Effector CD4-positive, alpha-beta T cell (primary cell): ENCODE data around the gene EPN1.
"Not testable (repeated sequence)": the region's sequence is repeated elsewhere in the genome, so short reads cannot be mapped to it uniquely, and the experiment has no call there.

Source experiments
- DNase-seq: peaks from one replicate; pipeline ENCODE4 v3.0.0-alpha.2; 2020

EPN1 gene

DNA sequence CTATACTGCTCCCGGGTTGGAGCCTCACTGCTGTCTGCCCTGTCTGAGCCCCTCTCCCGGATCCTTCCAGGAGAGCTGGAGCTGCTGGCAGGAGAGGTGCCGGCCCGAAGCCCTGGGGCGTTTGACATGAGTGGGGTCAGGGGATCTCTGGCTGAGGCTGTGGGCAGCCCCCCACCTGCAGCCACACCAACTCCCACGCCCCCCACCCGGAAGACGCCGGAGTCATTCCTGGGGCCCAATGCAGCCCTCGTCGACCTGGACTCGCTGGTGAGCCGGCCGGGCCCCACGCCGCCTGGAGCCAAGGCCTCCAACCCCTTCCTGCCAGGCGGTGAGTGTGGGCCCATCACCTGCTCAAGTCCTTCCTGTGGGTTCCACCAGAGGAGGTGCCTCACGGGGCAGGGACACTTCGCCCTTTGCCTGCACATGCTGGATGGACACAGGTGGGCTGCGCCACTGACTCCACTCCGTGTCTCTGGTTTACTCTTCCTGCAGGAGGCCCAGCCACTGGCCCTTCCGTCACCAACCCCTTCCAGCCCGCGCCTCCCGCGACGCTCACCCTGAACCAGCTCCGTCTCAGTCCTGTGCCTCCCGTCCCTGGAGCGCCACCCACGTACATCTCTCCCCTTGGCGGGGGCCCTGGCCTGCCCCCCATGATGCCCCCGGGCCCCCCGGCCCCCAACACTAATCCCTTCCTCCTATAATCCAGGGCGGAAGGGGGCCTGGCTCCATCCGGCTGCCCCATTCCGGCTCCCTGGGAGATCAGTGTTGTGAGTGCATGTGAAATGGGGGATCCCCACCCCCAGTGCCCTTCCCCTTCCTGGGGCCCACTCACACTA is 19.8 kb downstream of the EPN1 start:
- DNase-seq: no peak

DNA sequence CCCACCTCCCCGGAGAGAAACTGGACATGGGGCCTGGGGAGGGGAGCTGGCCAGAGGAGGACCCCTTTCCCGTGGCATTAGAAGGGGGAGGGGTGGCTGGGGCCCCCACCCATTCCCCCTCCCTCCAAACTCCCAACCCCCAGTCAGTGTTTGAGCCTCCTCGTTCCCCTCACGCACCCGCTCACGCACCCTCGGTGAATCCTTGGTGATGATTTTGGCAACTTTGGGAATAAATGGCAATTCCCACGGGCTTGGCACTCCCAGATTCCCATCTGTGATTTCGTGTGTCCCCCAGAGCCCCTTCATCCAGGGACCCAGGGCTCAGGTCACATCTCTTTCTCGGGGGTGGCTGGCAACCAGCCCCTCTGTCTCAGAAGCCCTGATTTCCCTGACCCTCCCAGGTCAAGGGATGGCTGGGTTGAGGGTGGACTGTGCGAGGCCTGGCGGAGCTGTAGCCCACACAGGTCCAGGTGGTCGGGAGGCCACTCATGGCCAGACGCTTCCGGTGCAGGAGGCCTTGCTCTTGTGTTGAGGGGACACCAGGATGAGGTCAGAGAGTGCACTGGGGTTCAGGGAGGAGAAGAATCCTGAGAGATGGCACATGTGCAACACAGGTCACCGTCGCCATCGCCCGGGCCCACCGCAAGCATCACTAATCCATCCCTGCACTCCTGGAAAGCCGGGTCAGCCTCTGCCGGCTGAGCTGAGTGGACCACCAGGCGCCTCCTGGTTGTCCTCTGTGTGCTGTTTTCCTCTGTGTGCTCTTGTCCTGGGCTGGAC is 20.7 kb downstream of the EPN1 start:
- DNase-seq: no peak

DNA sequence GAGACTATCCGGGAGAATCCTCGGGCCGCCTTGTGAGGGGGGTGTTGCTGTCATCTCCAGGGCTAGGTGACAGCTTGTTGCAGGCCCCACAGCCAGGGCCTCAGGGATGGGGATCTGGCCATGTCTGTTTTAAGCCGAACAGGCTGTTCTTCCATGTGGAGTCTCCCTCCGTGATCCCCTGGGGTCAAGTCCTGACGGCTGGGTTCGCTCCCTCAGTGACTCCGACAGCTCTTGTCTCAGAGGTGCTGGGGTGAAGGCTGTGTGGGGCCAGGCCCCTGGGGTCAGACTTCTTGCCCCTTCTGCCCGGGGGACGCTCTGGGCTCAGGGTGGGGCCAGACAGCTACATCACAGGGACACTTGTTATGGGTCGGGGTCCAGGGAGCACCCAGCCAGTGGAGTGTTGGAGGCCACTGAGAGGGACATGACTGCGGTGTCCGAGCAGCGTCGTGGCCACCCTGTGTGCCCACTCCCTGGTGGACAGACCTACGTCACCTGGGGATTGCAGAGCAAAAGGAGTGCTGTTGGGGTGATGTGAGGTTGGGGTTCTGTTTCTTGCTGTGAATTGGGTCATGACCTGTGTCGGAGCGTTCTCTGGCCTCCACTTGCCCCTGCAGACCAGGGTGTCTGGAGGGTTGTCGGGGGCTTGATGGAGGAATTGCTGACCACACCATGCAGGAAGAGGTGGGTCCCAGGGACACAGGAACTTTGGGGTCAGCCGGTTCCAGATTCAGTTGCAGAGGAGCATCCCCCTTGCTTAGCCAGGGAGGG is 21.5 kb downstream of the EPN1 start:
- DNase-seq: no peak

DNA sequence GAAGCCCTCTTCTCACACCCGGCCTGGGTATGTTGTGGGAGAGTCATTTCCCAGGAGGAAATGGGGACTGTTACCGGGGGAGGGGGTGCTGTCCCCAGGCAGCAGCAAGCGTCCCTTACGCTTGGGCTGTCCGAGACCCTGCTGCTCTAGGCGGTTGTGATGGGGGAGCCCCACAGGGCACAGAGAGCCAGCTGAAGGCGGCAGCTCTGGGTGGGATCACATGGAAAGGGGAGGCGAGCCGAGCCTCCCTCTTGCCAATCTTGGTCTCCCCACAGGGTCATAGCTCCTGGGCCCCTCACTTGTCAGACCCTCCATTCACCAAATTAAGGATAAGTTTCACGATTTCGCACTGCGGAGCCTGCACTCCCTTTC is 22.0 kb downstream of the EPN1 start:
- no peak for DNase-seq

DNA sequence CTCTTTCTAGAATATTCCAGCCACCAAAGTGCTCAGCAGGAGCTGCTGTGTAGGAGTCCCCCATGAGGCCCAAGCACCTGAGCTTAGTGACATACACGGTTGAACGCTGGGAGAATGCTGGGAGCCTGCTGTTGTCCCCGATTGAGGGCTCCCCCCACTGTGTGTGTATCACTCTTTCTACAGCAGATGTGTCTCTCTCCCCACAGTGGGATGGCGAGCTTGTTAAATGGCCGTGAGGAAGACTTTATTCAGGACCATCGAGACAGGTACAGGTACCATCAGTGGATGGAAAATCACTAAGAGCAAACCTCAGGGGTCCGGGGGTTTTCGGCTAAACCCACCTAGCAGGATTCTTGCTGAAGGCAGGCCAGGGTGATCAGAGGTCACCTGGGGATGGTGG is 22.7 kb downstream of the EPN1 start:
- DNase-seq: no peak

DNA sequence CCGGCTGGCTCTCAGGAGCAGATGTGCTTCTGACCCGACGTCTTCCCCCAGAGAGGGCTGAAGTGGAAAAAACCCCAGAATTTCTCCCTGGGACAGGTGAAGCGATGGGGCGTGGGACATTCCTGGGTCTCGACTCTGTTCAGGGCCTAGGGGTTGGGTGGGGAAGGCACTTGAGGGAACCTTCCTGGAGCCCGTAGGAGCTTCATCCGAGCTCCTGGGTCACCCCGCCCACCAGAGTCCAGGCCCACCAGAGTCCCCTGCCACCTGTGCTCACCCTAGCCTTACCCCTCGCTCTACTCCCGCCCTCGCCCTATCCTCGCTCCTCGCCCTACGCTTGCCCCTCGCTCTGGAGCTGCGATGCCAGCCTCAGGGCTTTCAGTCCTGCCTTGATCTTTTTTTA is 23.2 kb downstream of the EPN1 start:
- no peak for DNase-seq

DNA sequence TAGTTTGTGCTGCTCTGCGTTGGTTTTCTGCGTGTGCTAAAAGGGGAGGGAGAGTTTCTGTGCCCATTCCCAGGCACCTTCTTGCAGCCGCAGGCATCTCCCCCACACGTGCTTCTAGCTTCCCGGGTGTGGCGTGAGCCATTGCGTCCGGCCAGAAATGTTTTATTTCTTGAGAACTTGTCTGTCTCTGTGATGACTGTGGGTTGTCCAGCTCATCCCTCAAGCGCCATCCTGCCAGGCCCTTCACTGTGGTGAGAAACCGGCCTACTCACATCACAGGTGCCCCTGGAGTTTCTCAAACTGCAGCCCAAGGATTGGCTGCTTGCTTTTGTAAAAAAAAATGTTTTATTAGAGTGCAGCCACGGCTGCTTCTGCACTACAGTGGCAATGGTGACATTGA is 24.2 kb downstream of the EPN1 start:
- DNase-seq: no peak

DNA sequence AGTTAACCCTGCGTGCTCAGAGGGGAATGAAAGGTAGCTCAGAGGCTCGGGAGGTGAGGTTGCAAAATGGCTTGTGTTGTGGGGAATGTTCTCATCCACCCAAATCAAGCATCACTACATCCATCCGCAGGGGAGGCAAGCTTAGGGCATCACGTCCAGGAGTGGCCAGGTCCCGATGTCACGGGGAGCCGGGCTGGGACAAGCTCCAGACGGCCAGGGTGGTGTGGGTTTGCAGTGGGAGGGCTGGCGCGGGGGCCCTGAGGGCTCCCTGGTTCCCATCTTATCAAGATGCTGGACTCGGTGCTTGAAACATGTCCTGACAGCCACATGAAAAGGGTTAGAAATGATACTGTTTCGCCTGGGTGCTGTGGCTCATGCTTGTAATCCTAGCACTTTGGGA is 25.8 kb downstream of the EPN1 start:
- DNase-seq: no peak

DNA sequence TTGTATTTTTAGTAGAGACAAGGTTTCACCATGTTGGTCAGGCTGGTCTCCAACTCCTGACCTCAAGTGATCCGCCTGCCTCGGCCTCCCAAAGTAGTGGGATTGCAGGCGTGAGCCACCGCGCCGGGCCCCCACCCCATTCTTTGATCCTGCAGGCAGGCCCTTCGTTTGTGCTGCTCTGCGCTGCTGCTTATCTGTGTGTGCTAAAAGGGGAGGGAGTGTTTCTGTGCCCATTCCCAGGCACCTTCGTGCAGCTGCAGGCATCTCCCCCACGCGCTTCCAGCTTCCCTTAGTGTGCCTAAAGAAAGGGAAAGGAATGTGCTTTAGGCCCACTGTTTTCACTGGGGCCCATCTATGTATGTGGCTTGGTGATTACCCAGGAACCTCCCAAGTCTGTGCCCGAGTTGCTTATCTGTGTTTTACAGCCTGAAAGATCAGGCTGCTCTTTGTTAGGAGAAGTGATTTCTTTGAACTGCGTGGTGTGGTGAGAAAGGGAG is 27.2 kb downstream of the EPN1 start:
- DNase-seq: no peak

DNA sequence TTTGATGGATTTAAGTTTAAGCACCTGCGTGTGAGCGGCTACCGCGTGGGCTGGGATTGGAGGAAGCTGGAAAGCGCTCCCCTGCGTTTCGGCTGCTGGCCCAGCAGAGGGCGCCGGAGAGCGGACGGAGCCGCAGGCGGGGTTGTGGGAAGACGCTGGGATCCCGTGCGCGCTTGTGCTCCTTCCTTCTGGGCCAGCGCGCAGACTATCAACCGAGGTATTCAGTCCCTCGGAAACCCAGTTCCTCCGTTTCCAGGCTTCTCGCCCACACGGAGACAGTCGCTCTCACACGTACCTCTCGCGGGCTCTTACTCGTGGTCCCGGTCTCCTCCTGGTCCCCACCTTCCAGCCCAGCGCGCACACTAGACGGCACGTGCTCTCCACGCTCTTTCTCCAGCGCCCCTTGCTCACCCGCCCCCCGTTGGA is 28.8 kb downstream of the EPN1 start:
- DNase-seq: no peak

DNA sequence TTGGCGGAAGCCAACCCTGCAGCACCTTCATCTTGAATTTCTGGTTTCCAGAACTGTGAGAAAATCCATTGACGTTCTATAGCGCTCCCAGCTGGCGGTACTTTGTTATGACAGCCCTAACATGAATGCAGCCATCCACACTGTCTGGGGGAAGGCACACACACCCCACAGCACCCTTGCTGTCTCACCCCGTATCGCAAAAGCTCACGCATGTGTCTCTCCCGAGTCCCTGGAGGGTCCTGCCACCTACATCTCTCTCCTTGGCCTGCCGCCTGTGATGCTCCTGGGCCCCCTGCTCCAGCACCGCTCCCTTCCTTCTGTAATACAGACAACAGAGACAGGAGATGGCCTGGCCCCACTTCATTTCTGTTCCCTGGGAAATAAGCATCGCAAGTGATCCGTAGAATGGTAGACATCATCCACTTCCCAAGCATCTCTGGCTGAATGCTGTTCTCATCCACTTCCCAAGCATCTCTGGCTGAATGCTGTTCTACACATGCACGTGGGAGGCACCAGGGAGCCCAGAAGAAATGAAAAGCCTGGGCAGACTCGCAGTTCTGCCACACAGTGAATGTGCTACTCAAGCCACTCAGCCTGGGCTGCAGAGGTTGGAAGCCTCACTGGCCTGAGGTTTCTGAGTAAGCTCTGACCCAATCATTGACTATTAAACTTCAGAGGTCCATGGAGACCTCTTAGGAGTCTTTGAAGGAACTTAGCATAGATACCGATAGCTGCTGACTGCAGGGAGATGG is 29.6 kb downstream of the EPN1 start:
- no peak for DNase-seq

DNA sequence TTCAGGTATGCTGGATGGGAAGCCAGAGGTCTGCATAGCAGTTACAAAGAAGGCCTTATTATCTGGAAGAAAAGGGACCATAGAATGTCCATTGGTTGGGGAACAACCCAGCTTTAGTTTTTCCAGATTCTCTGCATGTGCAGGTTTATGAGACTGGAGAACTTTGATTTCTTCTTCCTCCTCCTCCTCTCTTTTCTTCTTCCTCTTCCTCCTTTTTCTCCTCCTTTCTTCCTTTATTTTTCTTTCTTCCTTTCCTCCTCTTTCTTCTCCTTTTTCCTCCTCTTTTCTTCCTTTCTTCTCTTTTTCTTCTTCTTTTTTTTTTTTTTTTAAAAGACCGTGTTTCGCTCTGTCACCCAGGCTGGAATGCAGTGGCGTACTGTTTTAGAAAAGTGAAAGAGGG is 30.9 kb downstream of the EPN1 start:
- no peak for DNase-seq

DNA sequence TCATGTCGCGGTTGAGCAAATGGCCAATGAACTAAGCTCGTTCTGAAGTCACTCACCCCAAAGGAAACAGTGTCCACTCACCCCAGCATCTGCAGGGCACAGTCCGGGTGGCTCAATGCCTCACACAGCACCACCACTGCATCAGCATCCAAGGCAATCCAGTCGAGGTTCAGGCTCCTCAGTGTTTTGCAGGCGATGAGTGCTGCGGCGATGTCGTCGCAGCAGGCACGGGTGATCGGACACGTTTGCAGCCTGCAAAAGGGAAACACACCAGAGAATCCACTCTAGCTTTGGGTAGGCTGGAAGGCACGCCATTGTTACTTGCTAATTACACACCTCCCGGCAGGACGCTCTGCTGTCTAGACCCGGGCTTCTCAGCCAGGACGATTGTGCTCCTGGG is 36.7 kb downstream of the EPN1 start:
- no peak for DNase-seq

DNA sequence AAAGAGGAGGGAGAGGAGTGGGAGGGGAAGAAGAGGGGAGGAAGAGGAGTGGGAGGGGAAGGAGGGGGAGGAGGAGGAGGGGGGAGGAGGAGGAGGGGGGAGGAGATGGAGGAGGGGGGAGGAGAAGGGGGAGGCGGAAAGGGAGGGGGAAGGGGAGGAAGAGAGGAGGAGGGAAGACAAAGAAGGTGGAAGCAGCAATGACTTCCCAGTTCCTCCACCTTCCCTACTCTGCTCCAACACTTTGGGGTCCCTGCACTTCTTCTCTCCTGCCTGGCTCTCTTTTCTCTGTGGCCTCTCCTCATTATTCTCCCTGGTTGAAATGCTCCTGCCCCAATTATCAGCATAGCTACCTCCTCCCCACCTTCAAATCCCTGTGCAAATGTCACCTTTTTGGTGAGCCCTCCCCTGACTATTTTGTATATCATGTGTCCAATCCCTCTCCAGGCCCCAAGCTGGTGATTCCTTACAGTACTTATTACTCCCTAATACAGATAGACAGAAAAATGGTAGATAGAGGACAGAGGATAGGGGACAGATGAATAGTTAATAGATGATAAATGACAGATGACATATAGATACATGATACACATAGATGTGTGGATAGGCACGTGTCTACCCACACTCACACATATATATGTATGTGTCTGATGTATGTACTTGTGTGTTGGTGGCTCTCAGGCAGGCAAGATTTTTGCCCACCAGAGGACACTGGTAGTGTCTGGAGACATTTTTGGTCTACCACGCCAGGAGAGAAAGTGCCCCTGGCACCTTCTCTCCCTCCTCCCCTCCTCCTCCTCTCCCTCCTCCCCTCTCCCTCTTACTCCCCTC is 38.0 kb downstream of the EPN1 start:
- no peak for DNase-seq

DNA sequence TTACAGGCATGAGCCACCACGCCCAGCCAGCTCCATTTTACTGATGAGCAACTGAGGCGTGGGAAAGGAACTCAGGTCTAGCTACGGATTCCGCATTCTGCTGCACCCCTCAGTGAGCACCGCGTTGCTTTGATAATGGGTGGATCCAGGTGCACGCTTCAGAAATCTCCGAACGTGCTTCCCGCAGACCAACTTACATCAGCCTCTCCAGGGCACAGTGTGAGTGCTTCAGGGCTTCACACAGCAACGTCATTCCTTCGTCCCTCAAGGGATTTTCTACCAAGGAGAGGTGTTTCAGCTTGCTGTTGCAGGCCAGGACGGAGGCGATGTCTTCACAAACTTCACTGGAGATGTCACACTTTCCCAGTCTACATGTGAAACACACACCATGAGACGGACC is 41.5 kb downstream of the EPN1 start:
- DNase-seq: no peak

DNA sequence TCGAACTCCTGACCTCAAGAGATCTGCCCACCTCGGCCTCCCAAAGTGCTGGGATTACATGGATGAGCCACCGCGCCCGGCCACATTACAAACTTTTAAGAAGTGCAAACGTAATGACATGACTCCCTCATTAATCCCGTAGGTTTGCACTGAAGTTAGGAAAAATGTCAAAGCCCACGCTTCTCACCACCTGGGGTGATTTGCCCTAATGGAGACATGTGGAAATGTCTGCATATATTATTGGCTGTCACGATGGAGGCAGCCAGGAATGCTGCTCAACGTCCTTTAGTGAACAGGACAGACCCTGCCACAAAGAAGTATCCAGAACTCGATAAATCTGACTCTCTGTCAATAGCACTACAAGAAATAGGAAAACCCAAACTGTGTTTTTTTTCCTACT is 42.2 kb downstream of the EPN1 start:
- no peak for DNase-seq

DNA sequence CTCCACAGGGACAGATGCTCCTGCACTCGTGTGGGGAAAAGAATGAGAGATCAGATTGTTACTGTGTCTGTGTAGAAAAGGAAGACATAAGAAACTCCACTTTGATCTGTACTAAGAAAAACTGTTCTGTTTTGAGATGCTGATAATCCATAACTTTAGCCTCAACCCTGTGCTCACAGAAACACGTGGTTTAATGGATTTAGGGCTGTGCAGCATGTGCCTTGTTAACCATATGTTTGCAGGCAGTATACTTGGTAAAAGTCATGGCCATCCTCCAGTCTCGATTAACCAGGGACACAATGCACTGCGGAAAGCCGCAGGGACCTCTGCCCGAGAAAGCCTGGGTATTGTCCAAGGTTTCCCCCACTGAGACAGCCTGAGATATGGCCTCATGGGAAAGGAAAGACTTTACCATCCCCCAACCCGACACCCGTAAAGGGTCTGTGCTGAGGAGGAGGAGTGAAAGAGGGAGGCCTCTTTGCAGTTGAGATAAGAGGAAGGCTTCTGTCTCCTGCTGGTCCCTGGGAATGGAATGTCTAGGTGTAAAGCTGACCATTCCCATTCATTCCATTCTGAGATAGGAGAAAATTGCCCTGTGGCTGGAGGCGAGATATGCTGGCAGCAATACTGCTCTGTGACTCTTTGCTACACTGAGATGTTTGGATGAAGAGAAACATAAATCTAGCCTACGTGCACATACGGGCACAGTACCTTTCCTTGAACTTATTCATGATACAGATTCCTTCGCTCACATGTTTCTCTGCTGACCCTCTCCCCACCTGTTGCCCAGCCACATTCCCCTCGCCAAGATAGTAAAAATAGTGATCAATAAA is 43.1 kb downstream of the EPN1 start:
- DNase-seq: not testable (repeated sequence)

DNA sequence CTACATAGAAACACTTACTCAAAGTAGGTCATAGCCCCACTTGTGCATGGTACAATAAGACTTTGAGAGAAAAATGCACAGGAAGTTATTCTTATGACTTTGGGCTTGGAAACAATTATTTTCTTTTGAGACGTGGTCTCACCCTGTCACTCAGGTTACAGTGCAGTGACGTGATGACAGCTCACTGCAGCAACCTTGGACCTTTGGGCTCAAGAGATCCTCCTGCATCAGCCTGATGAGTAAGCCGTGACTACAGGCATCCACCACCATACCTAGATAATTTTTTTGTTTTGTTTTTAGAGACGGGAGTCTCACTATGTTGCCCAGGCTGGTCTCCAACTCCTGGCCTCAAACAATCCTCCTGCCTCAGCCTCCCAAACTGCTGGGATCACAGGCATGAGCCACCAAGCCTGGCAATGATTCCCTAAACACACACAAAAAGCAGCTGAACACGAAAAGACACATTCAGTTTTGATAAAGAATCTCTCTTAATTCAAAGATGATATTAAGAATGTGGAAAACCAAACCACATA is 45.3 kb downstream of the EPN1 start:
- no peak for DNase-seq

DNA sequence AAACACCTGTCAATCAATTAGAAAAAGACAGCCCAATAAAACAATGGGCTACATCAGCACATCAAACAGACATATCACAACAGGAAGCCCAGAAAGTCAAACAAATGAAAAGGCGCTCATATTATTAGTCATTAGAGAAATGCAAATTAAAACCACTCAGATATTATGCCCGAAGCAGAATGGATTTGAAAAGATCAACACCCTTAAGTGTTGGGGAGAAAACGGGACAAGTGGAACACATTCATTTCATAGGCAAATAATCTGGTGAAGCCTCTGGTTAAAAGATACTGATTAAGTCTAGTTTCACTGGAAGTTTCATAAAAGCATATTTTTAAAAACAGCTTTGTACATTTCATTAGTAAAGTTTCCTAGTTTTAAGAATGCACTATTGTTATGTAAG is 45.8 kb downstream of the EPN1 start:
- no peak for DNase-seq

DNA sequence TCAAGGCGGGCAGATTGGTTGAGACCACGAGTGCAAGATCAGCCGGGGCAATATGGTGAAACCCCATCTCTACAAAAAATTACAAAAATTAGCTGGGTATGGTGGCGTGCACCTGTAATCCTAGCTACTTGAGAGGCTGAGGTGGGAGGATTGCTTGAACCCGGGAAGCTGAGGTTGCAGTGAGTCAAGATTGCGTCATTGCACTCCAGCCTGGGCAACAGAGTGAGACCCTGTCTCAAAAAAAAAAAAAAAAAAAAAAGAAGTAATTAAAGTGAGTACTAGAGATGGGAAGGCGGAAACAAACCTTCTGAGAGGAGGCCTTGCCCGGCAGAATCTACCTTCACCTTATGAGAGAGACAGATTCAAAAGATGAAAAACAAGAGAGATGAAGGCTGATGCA is 48.5 kb downstream of the EPN1 start:
- DNase-seq: no peak

DNA sequence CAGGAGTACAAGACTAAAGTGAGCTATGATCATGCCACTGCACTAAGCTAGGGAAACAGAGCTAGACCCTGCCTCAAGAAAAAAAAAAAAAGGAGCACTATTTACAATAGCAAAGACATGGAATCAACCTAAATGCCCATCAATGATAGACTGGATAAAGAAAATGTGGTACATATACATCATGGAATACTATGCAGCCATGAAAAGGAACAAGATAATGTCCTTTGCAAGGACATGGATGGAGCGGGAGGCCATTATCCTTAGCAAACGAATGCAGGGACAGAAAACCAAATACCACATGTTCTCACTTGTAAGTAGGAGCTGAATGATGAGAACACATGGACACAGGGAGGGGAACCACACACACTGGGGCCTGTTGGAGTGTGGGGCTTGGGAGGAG is 55.4 kb downstream of the EPN1 start:
- not testable (repeated sequence) for DNase-seq
